H1 (cell line): ENCODE measurements around the gene PHTF2. TPM values are rescaled to one million over a fixed set of nuclear protein-coding genes. Genes with fewer than 3 reads are reported as not detected.

Experiments used
- CTCF ChIA-PET: fragments of 300-600 bp; sonication (Branson Sonifier 250); formaldehyde crosslinking; loops from one replicate; lab custom pipeline; 2021; ENCODE audit not compliant: partially characterized antibody; lab: Charles Lee
- POLR2A ChIA-PET: fragments of 300-600 bp; sonication (Branson Sonifier 250); formaldehyde crosslinking; loops from one replicate; lab custom pipeline; 2021; ENCODE audit warnings: inconsistent platforms; ENCODE audit not compliant: partially characterized antibody; lab: Charles Lee
- DNase-seq, 2 experiments: peaks; one replicate each; pipeline versions ENCODE4 v3.0.0 to v3.0.0-alpha.2; 2010 to 2022; ENCODE audit warnings: low spot score in 2 of 2, low read depth in 1 of 2, mixed read lengths in 1 of 2
- FAIRE-seq: peaks from 2 replicates; lab custom pipeline; 2011; peaks lifted over from hg19 to GRCh38; lab: Jason Lieb, UNC
- H2AFZ ChIP-seq: 2 replicates; pipeline ENCODE4 v1.8.1; 2012; ENCODE audit warnings: low read length, inconsistent platforms
- H2AK5ac ChIP-seq: 2 replicates; pipeline ENCODE4 v1.6.1; 2013; ENCODE audit warnings: low read depth, low read length
- H2BK120ac ChIP-seq: replicated peaks from 2 replicates; pipeline ENCODE3; 2013; ENCODE audit warnings: low read depth, low read length, inconsistent platforms
- H2BK12ac ChIP-seq: 2 replicates; pipeline ENCODE4 v1.6.1; 2013; ENCODE audit warnings: low read depth, low read length
- H2BK15ac ChIP-seq: 2 replicates; pipeline ENCODE4 v1.6.1; 2013; ENCODE audit warnings: low read length
- H2BK20ac ChIP-seq: 2 replicates; pipeline ENCODE4 v1.6.1; 2013; ENCODE audit warnings: low read length
- H2BK5ac ChIP-seq: 2 replicates; pipeline ENCODE4 v1.6.1; 2013; ENCODE audit warnings: low read depth, low read length
- H3K14ac ChIP-seq: 2 replicates; pipeline ENCODE4 v1.6.1; 2013; ENCODE audit warnings: inconsistent platforms; ENCODE audit not compliant: insufficient read length
- H3K18ac ChIP-seq: 2 replicates; pipeline ENCODE4 v1.6.1; 2013; ENCODE audit warnings: low read length; ENCODE audit errors: extremely low read depth
- H3K23ac ChIP-seq: 2 replicates; pipeline ENCODE4 v1.6.1; 2013; ENCODE audit warnings: inconsistent platforms; ENCODE audit not compliant: insufficient read length
- H3K23me2 ChIP-seq: 2 replicates; pipeline ENCODE4 v1.6.1; 2013; ENCODE audit warnings: low read depth, low read length
- H3K27ac ChIP-seq: 2 replicates; pipeline ENCODE4 v1.6.1; 2011; ENCODE audit warnings: low read depth, low read length, inconsistent platforms
- H3K27me3 ChIP-seq, 4 experiments: replicated peaks in 1 of 4; 1 replicate in 1 of 4; 2 replicates in 3 of 4; pipeline versions ENCODE4 v1.6.1 to v1.8.1; 2011 to 2013; ENCODE audit warnings: low read length in 3 of 4, mild to moderate bottlenecking in 3 of 4, inconsistent platforms in 2 of 4, mixed read lengths in 2 of 4, moderate library complexity in 1 of 4; ENCODE audit not compliant: control insufficient read depth in 3 of 4, insufficient read depth in 3 of 4; ENCODE audit errors: extremely low read depth in 1 of 4
- H3K36me3 ChIP-seq, 4 experiments: 2 replicates each; pipeline versions ENCODE4 v1.6.1 to v1.8.1; 2011 to 2013; ENCODE audit warnings: mild to moderate bottlenecking in 4 of 4, low read length in 3 of 4, moderate library complexity in 2 of 4, control low read depth in 1 of 4, inconsistent platforms in 1 of 4; ENCODE audit not compliant: insufficient read depth in 4 of 4, control insufficient read depth in 2 of 4
- H3K4ac ChIP-seq: replicated peaks from 2 replicates; pipeline ENCODE3; 2013; ENCODE audit warnings: low read length, low read depth, mixed read lengths, inconsistent platforms; ENCODE audit not compliant: insufficient read length
- H3K4me1 ChIP-seq, 4 experiments: replicated peaks in 1 of 4; 1 replicate in 1 of 4; 2 replicates in 3 of 4; pipeline versions ENCODE4 v1.6.1 to v1.8.1; 2011 to 2013; ENCODE audit warnings: low read length in 3 of 4, inconsistent platforms in 2 of 4, mixed read lengths in 1 of 4; ENCODE audit not compliant: insufficient read depth in 4 of 4, control insufficient read depth in 3 of 4
- H3K4me2 ChIP-seq, 2 experiments: 2 replicates each; pipeline versions ENCODE4 v1.6.1 to v1.8.1; 2011 to 2013; ENCODE audit warnings: low read depth in 2 of 2, low read length in 2 of 2, control low read depth in 1 of 2, inconsistent platforms in 1 of 2, mild to moderate bottlenecking in 1 of 2; ENCODE audit not compliant: insufficient read depth in 1 of 2
- H3K4me3 ChIP-seq, 4 experiments: fragments of 200-600, 300-600 bp in 1 of 4; sonication (generic), shearing (Covaris generic), sonication (Bioruptor Twin) in 1 of 4; 2 replicates each; pipeline versions ENCODE4 v1.5.1 to v1.8.1; 2011 to 2016; ENCODE audit warnings: low read length in 4 of 4, low read depth in 3 of 4, control low read depth in 2 of 4, inconsistent platforms in 2 of 4, mild to moderate bottlenecking in 2 of 4, mixed read lengths in 1 of 4, moderate library complexity in 1 of 4; ENCODE audit not compliant: insufficient read depth in 2 of 4; ENCODE audit errors: extremely low read depth in 1 of 4
- H3K56ac ChIP-seq: replicated peaks from 2 replicates; pipeline ENCODE3; 2013; ENCODE audit warnings: low read depth, mild to moderate bottlenecking, mixed read lengths, low read length, inconsistent platforms; ENCODE audit not compliant: insufficient read length
- H3K79me1 ChIP-seq: 2 replicates; pipeline ENCODE4 v1.6.1; 2013; ENCODE audit warnings: low read depth, low read length, control low read depth
- H3K79me2 ChIP-seq, 2 experiments: 2 replicates each; pipeline versions ENCODE4 v1.6.1 to v1.8.1; 2012 to 2013; ENCODE audit warnings: low read length in 2 of 2, mild to moderate bottlenecking in 2 of 2, inconsistent platforms in 1 of 2; ENCODE audit not compliant: insufficient read depth in 2 of 2, control insufficient read depth in 1 of 2
- H3K9ac ChIP-seq, 4 experiments: replicated peaks in 1 of 4; 1 replicate in 1 of 4; 2 replicates in 3 of 4; pipeline versions ENCODE4 v1.6.1 to v1.8.1; 2011 to 2013; ENCODE audit warnings: low read depth in 3 of 4, low read length in 3 of 4, control low read depth in 2 of 4, mild to moderate bottlenecking in 2 of 4, moderate library complexity in 2 of 4, inconsistent platforms in 1 of 4; ENCODE audit errors: extremely low read depth in 1 of 4
- H3K9me3 ChIP-seq, 2 experiments: 2 replicates each; pipeline versions ENCODE4 v1.6.1 to v1.8.1; 2012 to 2013; ENCODE audit warnings: mild to moderate bottlenecking in 2 of 2, moderate library complexity in 2 of 2, control low read depth in 1 of 2, inconsistent platforms in 1 of 2, low read depth in 1 of 2, low read length in 1 of 2, mixed read lengths in 1 of 2; ENCODE audit not compliant: insufficient read depth in 2 of 2
- H4K20me1 ChIP-seq, 2 experiments: replicated peaks in 1 of 2; 2 replicates each; pipeline versions ENCODE3 to v1.8.1; 2011 to 2013; ENCODE audit warnings: inconsistent platforms in 2 of 2, low read length in 2 of 2, mild to moderate bottlenecking in 1 of 2; ENCODE audit not compliant: insufficient read depth in 2 of 2, control insufficient read depth in 1 of 2
- H4K5ac ChIP-seq: 2 replicates; pipeline ENCODE4 v1.6.1; 2013; ENCODE audit warnings: low read length, low read depth, mixed read lengths, inconsistent platforms; ENCODE audit not compliant: insufficient read length
- H4K8ac ChIP-seq: 2 replicates; pipeline ENCODE4 v1.8.0; 2013; ENCODE audit warnings: mild to moderate bottlenecking, moderate library complexity, low read length, inconsistent platforms; ENCODE audit not compliant: insufficient read depth; ENCODE audit errors: extremely low read depth
- H4K91ac ChIP-seq: replicated peaks from 2 replicates; pipeline ENCODE3; 2013; ENCODE audit warnings: low read length, mixed read lengths, inconsistent platforms; ENCODE audit not compliant: insufficient read length
- ASH2L ChIP-seq: fragments of 200-600, 300-600 bp; sonication (generic); IDR thresholded peaks from one replicate; pipeline ENCODE4 v1.7.1; 2017; ENCODE audit warnings: low read length
- EGR1 ChIP-seq: IDR thresholded peaks from 2 replicates; pipeline ENCODE4 v1.6.1; 2011; ENCODE audit warnings: low read depth, low read length, borderline replicate concordance
- HDAC6 ChIP-seq: IDR thresholded peaks from one replicate; pipeline ENCODE4 v1.7.1; 2012; ENCODE audit warnings: low read depth, mild to moderate bottlenecking, inconsistent platforms, low read length, moderate library complexity
- RAD21 ChIP-seq, 2 experiments: IDR thresholded peaks in 1 of 2; conservative IDR thresholded peaks in 1 of 2; 2 replicates each; pipeline ENCODE4 v1.6.1; 2011; ENCODE audit warnings: low read depth in 2 of 2, low read length in 2 of 2, improper control_type of control experiment in 1 of 2, inconsistent platforms in 1 of 2, mild to moderate bottlenecking in 1 of 2, moderate library complexity in 1 of 2
- RNF2 ChIP-seq: fragments of 200-900, 300-1000 bp; sonication (generic); IDR thresholded peaks from 2 replicates; pipeline ENCODE4 v1.7.1; 2016; ENCODE audit warnings: borderline replicate concordance, low read depth, mild to moderate bottlenecking, antibody characterized with exemption, low read length; ENCODE audit not compliant: poor library complexity, severe bottlenecking; ENCODE audit errors: missing control alignments
- WGBS, 2 experiments: shearing (Covaris generic) in 1 of 2; methylation state at CpG; one replicate each; pipeline versions ENCODE4 v1.1.6 to v1.1.7; 2013 to 2015; ENCODE audit warnings: low lambda C conversion rate in 2 of 2, mixed read lengths in 2 of 2, inconsistent platforms in 1 of 2, low coverage in 1 of 2, missing lambda C conversion rate in 1 of 2; ENCODE audit not compliant: insufficient replicate concordance in 2 of 2, insufficient coverage in 1 of 2, insufficient read length in 1 of 2; ENCODE audit errors: extremely low coverage in 1 of 2, missing lambda C conversion rate in 1 of 2; 5-methylcytosine and 5-hydroxymethylcytosine counted together
- polyA plus RNA-seq, 7 experiments: library from polyadenylated mRNA; depleted of rRNA in 3 of 7; stranded (reverse) in 5 of 7; unstranded in 2 of 7; fragments of >200 nt in 5 of 7; fragments of 200-250 nt in 2 of 7; gene quantifications; 1 replicate in 5 of 7; 2 replicates in 1 of 7; 4 replicates in 1 of 7; pipeline versions ENCODE4 v1.2.1 to v1.2.3, GENCODE V29; 2011 to 2013; ENCODE audit warnings: missing spikeins in 2 of 7, mixed read lengths in 2 of 7
- total RNA-seq: library from RNA; stranded (reverse); fragmentation: NEBNext Ultra II Directional; extraction: Animal tissue kit (Norgen Biotek cat#: 25700); gene quantifications from 2 replicates; pipeline ENCODE4 v1.2.1, GENCODE V29; 2021

The PHTF2 gene
- total and polyA plus RNA-seq, 2 of the 8 experiments (the other 6 are each of a cell fraction or from before 2014, with no cell fraction given): 9.0 to 25.4 TPM

DNA sequence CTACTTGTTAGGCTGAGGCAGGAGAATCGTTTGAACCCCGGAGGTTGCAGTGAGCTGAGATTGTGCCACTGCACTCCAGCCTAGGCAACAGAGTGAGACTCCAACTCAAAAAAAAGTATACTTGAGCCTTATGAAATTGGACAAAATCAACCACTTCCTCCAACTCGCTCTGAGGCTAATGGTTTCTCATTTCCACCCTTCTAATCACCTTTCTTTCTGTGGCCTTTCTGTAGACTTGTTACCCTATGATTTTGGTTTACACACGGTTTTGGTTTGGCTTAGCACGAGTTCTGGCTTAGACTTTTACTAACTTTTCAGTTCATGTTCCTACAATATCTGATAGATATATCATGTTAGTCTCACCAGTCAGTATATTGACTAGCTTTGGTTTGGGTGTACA lies 152.0 kb downstream of the PHTF2 start:
- CTCF ChIA-PET: interaction anchor here (1.4 kb wide), 1 partner anchor 184 kb away, joined by 3 read pairs; no protein-coding TSS in a partner anchor
- Histone ChIP-seq H3K23me2 (no peaks in the 10 kb centered on the region), H3K4ac (no peak overlapping the region), H2AFZ (no peak overlapping the region), H3K4me3 (no peak overlapping the region), H2BK20ac (no peak overlapping the region), H3K4me2 (no peak overlapping the region), H3K36me3 (no peaks in the 10 kb centered on the region), H3K23ac (no peak overlapping the region), H2BK5ac (no peak overlapping the region), H4K5ac (no peak overlapping the region), H4K8ac (no peak overlapping the region), H2AK5ac (no peak overlapping the region), H3K79me2 (no peaks in the 10 kb centered on the region), H3K79me1 (no peaks in the 10 kb centered on the region), H3K27me3 (no peaks in the 10 kb centered on the region), H3K9ac (no peak overlapping the region), H4K20me1 (no peaks in the 10 kb centered on the region), H3K14ac (no peak overlapping the region), H3K4me1 (no peaks in the 10 kb centered on the region), H4K91ac (no peak overlapping the region), H2BK15ac (no peak overlapping the region), H2BK12ac (no peak overlapping the region), H2BK120ac (no peak overlapping the region), H3K27ac (no peak overlapping the region), H3K18ac (no peak overlapping the region), H3K9me3 (no peaks in the 10 kb centered on the region), H3K56ac (no peak overlapping the region)
- POLR2A ChIA-PET: no interaction called here
- DNase-seq (no peak), FAIRE-seq (no peak)
- WGBS, 2 experiments: 91% methylated on average over 5 of the region's 5 CpGs; no CpG with 5 or more reads in 1 of the 2 experiments
- TF ChIP-seq RAD21 (IDR thresholded peaks at IDR 0.05 in 1 of 2, conservative IDR thresholded peaks at IDR 0.05 in 1 of 2; ENCODE audit: low read depth in 2 of 2, low read length in 2 of 2) (no peak), RNF2 (no peak), ASH2L (no peak), HDAC6 (no peak), EGR1 (no peak)
